ENCODE measurements around the gene VSTM5. TPM values are rescaled to one million over a fixed set of nuclear protein-coding genes. Genes with fewer than 3 reads are reported as not detected.
"Not testable (repeated sequence)": the region's sequence is repeated elsewhere in the genome, so short reads cannot be mapped to it uniquely, and the experiment has no call there.

VSTM5 gene
- total RNA-seq = not detected

GRCh38 chr11:93850594-93851018 is at the start of gene VSTM5:
TSS of gene VSTM5 (minus strand) at chr11:93850618. CDS start at chr11:93850502, 116 bp downstream.
- DNase-seq (ENCODE audit: extremely low spot score in 2 of 2) = peak in 1 of 2 donors; percentile 75
- intact Hi-C loops (cut with DNase I) = no loop called here
- H3K4me3 ChIP-seq = peak within 1 kb of the TSS; percentile 57
- TF ChIP-seq POLR2A (IDR thresholded peaks at IDR 0.05) = no peak
- no peak for TF ChIP-seq POLR2AphosphoS5 (IDR thresholded peaks at IDR 0.05; ENCODE audit: insufficient read depth in 1 of 2, low read depth in 1 of 2)
- no peak for TF ChIP-seq CTCF (IDR thresholded peaks at IDR 0.05)
- H3K27me3 ChIP-seq = no peaks in the 10 kb centered on the region
- peak within 1 kb of the TSS; percentile 33 for H3K27ac ChIP-seq
- H3K9me3 ChIP-seq = no peaks in the 10 kb centered on the region
- peaks cover 14% of the 10 kb centered on the region for H3K4me1 ChIP-seq
- no peaks in the 10 kb centered on the region for H3K36me3 ChIP-seq

- H3K36me3 ChIP-seq = no peaks in the 10 kb centered on the region
- H3K27me3 ChIP-seq = no peaks in the 10 kb centered on the region
- no peak for DNase-seq (ENCODE audit: extremely low spot score in 2 of 2)
- TF ChIP-seq POLR2A (IDR thresholded peaks at IDR 0.05) = no peak
- TF ChIP-seq CTCF (IDR thresholded peaks at IDR 0.05) = peak; percentile 34 to 58 (median 53)
- no peak overlapping the region for H3K4me3 ChIP-seq
- H3K4me1 ChIP-seq = no peaks in the 10 kb centered on the region
- intact Hi-C loops (cut with DNase I) = loop anchor here (10.0 kb wide), 1 partner anchor 520 kb away; no protein-coding TSS in a partner anchor
- H3K9me3 ChIP-seq = no peaks in the 10 kb centered on the region
- no peak overlapping the region for H3K27ac ChIP-seq
Observed at GRCh38 chr11:93895106-93895862, 44.9 kb upstream of the VSTM5 start.

- no peak overlapping the region for H3K4me3 ChIP-seq
- no peak for DNase-seq (ENCODE audit: extremely low spot score in 2 of 2)
- H3K27ac ChIP-seq = no peak overlapping the region
- H3K9me3 ChIP-seq = no peaks in the 10 kb centered on the region
- TF ChIP-seq POLR2A (IDR thresholded peaks at IDR 0.05) = no peak
- TF ChIP-seq POLR2AphosphoS5 (IDR thresholded peaks at IDR 0.05; ENCODE audit: insufficient read depth in 1 of 2, low read depth in 1 of 2) = no peak
- no peak for TF ChIP-seq CTCF (IDR thresholded peaks at IDR 0.05)
- intact Hi-C loops (cut with DNase I) = loop anchor here (10.0 kb wide), 1 partner anchor 524 kb away; no protein-coding TSS in a partner anchor
- H3K4me1 ChIP-seq = no peaks in the 10 kb centered on the region
- H3K27me3 ChIP-seq = no peaks in the 10 kb centered on the region
- H3K36me3 ChIP-seq = no peaks in the 10 kb centered on the region
Observed at GRCh38 chr11:93890391-93891051, 40.1 kb upstream of the VSTM5 start.

GRCh38 chr11:93887111-93887510 is 36.7 kb upstream of the VSTM5 start:
- H3K4me3 ChIP-seq = no peak overlapping the region
- intact Hi-C loops (cut with DNase I) = no loop called here

GRCh38 chr11:93879114-93879513 is 28.7 kb upstream of the VSTM5 start:
- DNase-seq (ENCODE audit: extremely low spot score in 2 of 2); H3K4me3 ChIP-seq; H3K36me3 ChIP-seq; intact Hi-C loops (cut with DNase I); H3K27ac ChIP-seq; H3K4me1 ChIP-seq; H3K27me3 ChIP-seq; H3K9me3 ChIP-seq: not testable (repeated sequence)

More at GRCh38 chr11:93887111-93887510, 36.7 kb upstream of the VSTM5 start:
- Histone ChIP-seq H3K9me3 (no peaks in the 10 kb centered on the region), H3K27ac (no peak overlapping the region), H3K4me1 (no peaks in the 10 kb centered on the region), H3K36me3 (no peaks in the 10 kb centered on the region), H3K27me3 (no peaks in the 10 kb centered on the region)
- no peak for DNase-seq (ENCODE audit: extremely low spot score in 2 of 2)
- no peak for TF ChIP-seq POLR2A (IDR thresholded peaks at IDR 0.05)

GRCh38 chr11:93875637-93876036 is 25.2 kb upstream of the VSTM5 start:
- TF ChIP-seq POLR2A (IDR thresholded peaks at IDR 0.05) (no peak), CTCF (IDR thresholded peaks at IDR 0.05) (no peak), POLR2AphosphoS5 (IDR thresholded peaks at IDR 0.05; ENCODE audit: insufficient read depth in 1 of 2, low read depth in 1 of 2) (no peak)
- intact Hi-C loops (cut with DNase I) = no loop called here
- H3K27me3 ChIP-seq = no peaks in the 10 kb centered on the region
- H3K4me3 ChIP-seq = no peak overlapping the region
- H3K27ac ChIP-seq = no peak overlapping the region
- H3K36me3 ChIP-seq = no peaks in the 10 kb centered on the region
- H3K4me1 ChIP-seq = no peaks in the 10 kb centered on the region
- DNase-seq (ENCODE audit: extremely low spot score in 2 of 2) = no peak
- no peaks in the 10 kb centered on the region for H3K9me3 ChIP-seq

Measured in vagina (tissue), 2 donors.